AG04450 (cell line): ENCODE measurements around the gene COL26A1. TPM values are rescaled to one million over a fixed set of nuclear protein-coding genes. Genes with fewer than 3 reads are reported as not detected.

Experiments
- CTCF ChIA-PET: fragments of 300-600, 350-600 bp; formaldehyde crosslinking; extraction: SDS; loops from one replicate; lab custom pipeline; 2022; ENCODE audit warnings: antibody characterized with exemption, inconsistent platforms; lab: Charles Lee
- POLR2A ChIA-PET: fragments of 350-600 bp; formaldehyde crosslinking; extraction: SDS; loops from one replicate; lab custom pipeline; 2021; ENCODE audit warnings: antibody characterized with exemption, inconsistent platforms; lab: Yijun Ruan, JAX
- DNase-seq: peaks from one replicate; pipeline ENCODE4 v3.0.0-alpha.2; 2011; ENCODE audit warnings: low read depth, low spot score
- H3K27ac ChIP-seq: one replicate; pipeline ENCODE4 v1.5.1; 2012; ENCODE audit warnings: low read depth, low read length, control low read depth
- H3K27me3 ChIP-seq: one replicate; pipeline ENCODE4 v1.6.0; 2012; ENCODE audit warnings: low read length; ENCODE audit not compliant: control insufficient read depth, insufficient read depth
- H3K4me3 ChIP-seq: 2 replicates; pipeline ENCODE4 v1.5.1; 2011; ENCODE audit warnings: mild to moderate bottlenecking, low read depth, low read length, control low read depth
- H3K9me3 ChIP-seq: 2 replicates; pipeline ENCODE4 v1.5.1; 2012; ENCODE audit warnings: low read length; ENCODE audit not compliant: control insufficient read depth, insufficient read depth
- CTCF ChIP-seq: IDR thresholded peaks from 2 replicates; pipeline ENCODE4 v1.5.1; 2011; ENCODE audit warnings: low read depth, low read length, control low read depth, inconsistent platforms
- polyA plus RNA-seq: library from polyadenylated mRNA; depleted of rRNA; stranded (reverse); fragments of >200 nt; gene quantifications from 2 replicates; pipeline ENCODE4 v1.2.3, GENCODE V29; 2011

COL26A1 gene
- polyA plus RNA-seq, 1 experiment, result 0.06 TPM

GRCh38 chr7:101516851-101517250, 154.2 kb downstream of the COL26A1 start:
- H3K27me3 ChIP-seq, result peaks cover 4% of the 10 kb centered on the region
- no peak overlapping the region for H3K27ac ChIP-seq
- TF ChIP-seq CTCF, result no peak
- POLR2A ChIA-PET, result interaction anchor here (0.7 kb wide), 1 partner anchor 12 kb away, joined by 7 read pairs; no protein-coding TSS in a partner anchor
- no peak overlapping the region for H3K4me3 ChIP-seq
- CTCF ChIA-PET, result interaction anchor here (1.0 to 3.2 kb wide), 2 partner anchors 9 to 22 kb away, joined by 3 to 21 read pairs; no protein-coding TSS in a partner anchor
- DNase-seq, result no peak
- H3K9me3 ChIP-seq, result peaks cover 5% of the 10 kb centered on the region; the same call in 1 of the 2 replicates

DNA sequence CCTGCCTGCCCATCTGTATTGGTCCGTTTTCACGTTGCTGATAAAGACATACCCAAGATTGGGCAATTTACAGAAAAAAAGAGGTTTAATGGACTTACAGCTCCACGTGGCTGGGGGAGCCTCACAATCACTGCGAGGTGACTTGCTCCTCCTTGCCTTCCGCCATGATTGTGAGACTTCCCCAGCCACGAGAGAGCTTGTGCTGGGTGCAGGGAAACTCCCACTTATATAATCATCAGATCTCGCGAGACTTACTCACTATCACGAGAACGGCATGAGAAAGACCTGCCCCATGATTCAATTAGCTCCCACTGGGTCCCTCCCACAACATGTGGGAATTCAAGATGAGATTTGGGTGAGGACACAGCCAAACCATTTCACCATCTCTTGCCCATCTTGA, 154.6 kb downstream of the COL26A1 start:
- no peak for TF ChIP-seq CTCF

GRCh38 chr7:101518336-101518735, 155.7 kb downstream of the COL26A1 start:
- H3K27ac ChIP-seq, result peak overlapping the region; percentile 68
- peak; percentile 24 for DNase-seq
- H3K4me3 ChIP-seq, result no peak overlapping the region
- POLR2A ChIA-PET, result no interaction called here
- no peak for TF ChIP-seq CTCF
- CTCF ChIA-PET, result interaction anchor here (0.7 to 3.2 kb wide), 3 partner anchors 10 to 754 kb away, joined by 3 to 21 read pairs (median 5); no protein-coding TSS in a partner anchor
- peaks cover 6% of the 10 kb centered on the region for H3K27me3 ChIP-seq
- peaks cover 5% of the 10 kb centered on the region; the same call in 1 of the 2 replicates for H3K9me3 ChIP-seq

More for the DNA sequence above, 154.6 kb downstream of the COL26A1 start:
- no peak for DNase-seq
- Histone ChIP-seq H3K27me3 (peaks cover 6% of the 10 kb centered on the region), H3K27ac (no peak overlapping the region), H3K9me3 (peaks cover 5% of the 10 kb centered on the region; the same call in 1 of the 2 replicates), H3K4me3 (no peak overlapping the region)
- CTCF ChIA-PET, result interaction anchor here (0.6 to 3.2 kb wide), 4 partner anchors 9 to 168 kb away, joined by 3 to 21 read pairs (median 6); no protein-coding TSS in a partner anchor
- POLR2A ChIA-PET, result interaction anchor here (0.7 kb wide), 1 partner anchor 13 kb away, joined by 7 read pairs; no protein-coding TSS in a partner anchor

GRCh38 chr7:101519324-101520023, 156.8 kb downstream of the COL26A1 start:
- Histone ChIP-seq H3K9me3 (peaks cover 7% of the 10 kb centered on the region; the same call in 1 of the 2 replicates), H3K27ac (peak overlapping the region; percentile 89), H3K27me3 (peaks cover 6% of the 10 kb centered on the region), H3K4me3 (no peak overlapping the region)
- no peak for TF ChIP-seq CTCF
- POLR2A ChIA-PET, result interaction anchor here (0.6 to 1.1 kb wide), 6 partner anchors 9 to 393 kb away, joined by 3 to 9 read pairs (median 4); partner anchors contain the start of gene SERPINE1
- CTCF ChIA-PET, result interaction anchor here (0.5 to 1.7 kb wide), 5 partner anchors 12 to 376 kb away, joined by 3 to 5 read pairs (median 4); no protein-coding TSS in a partner anchor
- DNase-seq, result peak; percentile 96
